HK-2 (cell line): ENCODE measurements around the gene ERCC1.
"Not testable (repeated sequence)": the region's sequence is repeated elsewhere in the genome, so short reads cannot be mapped to it uniquely, and the experiment has no call there.

Experiments used
- DNase-seq: peaks from one replicate; pipeline ENCODE4 v3.0.0-alpha.2; 2018; ENCODE audit not compliant: unreplicated experiment

ERCC1 gene

GRCh38 chr19:45429896-45430295 lies 6.2 kb upstream of the ERCC1 start:
- not testable (repeated sequence) for DNase-seq

- no peak for DNase-seq
Observed at GRCh38 chr19:45428384-45429231, 4.9 kb upstream of the ERCC1 start.

GRCh38 chr19:45424191-45425058 lies 708 bp upstream of the ERCC1 start:
- peak; percentile 90 for DNase-seq

GRCh38 chr19:45423033-45423588 lies 606 bp downstream of the ERCC1 start:
- DNase-seq = no peak

- DNase-seq = no peak
Observed at GRCh38 chr19:45421947-45422498, 1.7 kb downstream of the ERCC1 start.

- no peak for DNase-seq
Observed at GRCh38 chr19:45420871-45421270, 2.8 kb downstream of the ERCC1 start.

- DNase-seq = no peak
Observed at GRCh38 chr19:45420356-45420755, 3.4 kb downstream of the ERCC1 start.

GRCh38 chr19:45419895-45420294 lies 3.8 kb downstream of the ERCC1 start:
- DNase-seq = no peak

GRCh38 chr19:45419396-45419795 lies 4.3 kb downstream of the ERCC1 start:
- no peak for DNase-seq

- no peak for DNase-seq
Observed at GRCh38 chr19:45418802-45419201, 4.9 kb downstream of the ERCC1 start.

GRCh38 chr19:45417151-45417550 lies 6.6 kb downstream of the ERCC1 start:
- no peak for DNase-seq

GRCh38 chr19:45414468-45414867 lies 9.2 kb downstream of the ERCC1 start:
- DNase-seq = no peak

- DNase-seq = no peak
Observed at GRCh38 chr19:45413497-45413896, 10.2 kb downstream of the ERCC1 start.

GRCh38 chr19:45410330-45410729 lies 13.4 kb downstream of the ERCC1 start:
- DNase-seq = not testable (repeated sequence)

- no peak for DNase-seq
Observed at GRCh38 chr19:45409557-45409920, 14.2 kb downstream of the ERCC1 start.

- no peak for DNase-seq
Observed at GRCh38 chr19:45408830-45409556, 14.7 kb downstream of the ERCC1 start.

GRCh38 chr19:45408121-45408520 lies 15.6 kb downstream of the ERCC1 start:
- DNase-seq = no peak

- DNase-seq = not testable (repeated sequence)
Observed at GRCh38 chr19:45407585-45407984, 16.1 kb downstream of the ERCC1 start.

- DNase-seq = no peak
Observed at GRCh38 chr19:45407091-45407375, 16.7 kb downstream of the ERCC1 start.

GRCh38 chr19:45406226-45407090 lies 17.3 kb downstream of the ERCC1 start, which contains the start of gene POLR1G:
Gene POLR1G (plus strand): TSS chr19:45406644. CDS start chr19:45406697, 53 bp downstream.
- DNase-seq = peak; percentile 83
